Measurements from ENCODE around the gene GSN. TPM values are rescaled to one million over a fixed set of nuclear protein-coding genes. Genes with fewer than 3 reads are reported as not detected.

Gene GSN
- total and polyA plus RNA-seq, 5 experiments from 2014 or later: 2.0 to 7.9 (median 3.3) TPM

DNA sequence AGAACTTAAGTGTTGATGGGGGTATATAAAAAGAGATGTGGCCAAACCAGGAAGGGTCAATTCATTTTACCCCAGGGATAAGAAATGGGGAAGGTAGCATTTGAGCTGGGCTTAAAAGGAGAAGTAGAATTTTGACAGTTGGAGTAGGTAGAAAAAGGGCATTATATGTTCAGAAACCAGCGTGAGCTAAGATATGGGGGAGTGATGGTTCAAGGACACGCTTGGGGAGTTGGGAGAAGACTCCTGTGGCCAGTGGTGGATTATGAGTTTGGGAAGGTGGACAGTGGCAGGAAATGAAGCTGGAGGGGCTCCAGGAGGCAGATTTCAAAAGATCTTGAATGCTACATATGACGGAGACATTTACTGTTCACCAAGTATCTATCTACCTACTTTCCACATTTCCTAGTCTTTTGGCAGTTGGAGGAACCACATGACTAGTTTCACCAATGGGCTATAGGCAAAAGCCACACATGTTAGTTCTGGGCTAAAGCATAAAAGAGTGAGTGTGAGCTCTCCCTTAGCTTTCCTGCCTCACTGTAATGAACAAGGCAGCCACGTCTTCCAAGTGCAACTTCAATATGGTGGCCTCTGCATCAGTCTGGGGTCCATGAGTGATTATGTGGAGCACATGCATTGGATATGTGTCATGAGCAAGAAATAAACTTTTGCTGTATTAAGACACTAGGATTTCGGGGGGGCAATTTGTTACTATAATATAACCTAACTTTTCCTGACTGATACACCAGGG, 15.7 kb upstream of the GSN start:
- no peak overlapping the region for H3K27ac Mint-ChIP-seq
- H3K36me3 Mint-ChIP-seq: peaks cover 0 to 2% (median 2%) of the 10 kb centered on the region in 3 donors
- H3K9me3 Mint-ChIP-seq: peaks cover 0 to 3% (median 0%) of the 10 kb centered on the region in 9 donors
- H3K4me3 Mint-ChIP-seq: no peak overlapping the region
- H3K4me1 Mint-ChIP-seq: peaks cover 0 to 23% (median 3%) of the 10 kb centered on the region in 4 donors
- ATAC-seq (no peak), DNase-seq (no peak)
- POLR2A ChIA-PET: interaction anchor here (0.7 kb wide), 1 partner anchor 157 kb away, joined by 3 read pairs; no protein-coding TSS in a partner anchor
- H3K27me3 Mint-ChIP-seq: peaks cover 0 to 5% (median 0%) of the 10 kb centered on the region in 5 donors

DNA sequence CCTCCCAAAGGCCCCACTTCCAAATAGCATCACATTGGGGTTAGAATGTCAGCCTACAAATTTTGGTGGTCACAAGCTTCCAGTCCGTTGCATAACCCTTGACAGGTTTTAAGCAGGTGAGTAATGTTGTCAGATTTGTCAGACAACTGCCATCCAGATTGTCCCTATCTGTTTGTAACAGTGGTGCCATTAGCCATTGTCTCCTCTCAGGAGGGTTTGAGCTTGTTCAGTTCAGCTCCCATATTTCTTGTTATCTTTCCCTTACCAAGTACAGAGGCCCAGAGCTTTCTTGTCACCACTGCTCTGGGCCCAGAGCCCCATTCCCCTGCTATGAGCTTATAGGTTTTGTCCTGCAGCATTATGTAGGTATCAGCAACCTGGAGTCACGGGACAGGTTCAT, 14.8 kb upstream of the GSN start:
- peaks cover 0 to 2% (median 2%) of the 10 kb centered on the region in 3 donors for H3K36me3 Mint-ChIP-seq
- H3K9me3 Mint-ChIP-seq: peaks cover 0 to 3% (median 0%) of the 10 kb centered on the region in 9 donors
- H3K27ac Mint-ChIP-seq: no peak overlapping the region
- DNase-seq (no peak), ATAC-seq (no peak)
- no peak overlapping the region for H3K4me3 Mint-ChIP-seq
- H3K27me3 Mint-ChIP-seq: peaks cover 0 to 5% (median 0%) of the 10 kb centered on the region in 5 donors
- POLR2A ChIA-PET: interaction anchor here (0.6 kb wide), 1 partner anchor 579 kb away, joined by 3 read pairs; no protein-coding TSS in a partner anchor
- H3K4me1 Mint-ChIP-seq: peaks cover 0 to 23% (median 3%) of the 10 kb centered on the region in 4 donors

DNA sequence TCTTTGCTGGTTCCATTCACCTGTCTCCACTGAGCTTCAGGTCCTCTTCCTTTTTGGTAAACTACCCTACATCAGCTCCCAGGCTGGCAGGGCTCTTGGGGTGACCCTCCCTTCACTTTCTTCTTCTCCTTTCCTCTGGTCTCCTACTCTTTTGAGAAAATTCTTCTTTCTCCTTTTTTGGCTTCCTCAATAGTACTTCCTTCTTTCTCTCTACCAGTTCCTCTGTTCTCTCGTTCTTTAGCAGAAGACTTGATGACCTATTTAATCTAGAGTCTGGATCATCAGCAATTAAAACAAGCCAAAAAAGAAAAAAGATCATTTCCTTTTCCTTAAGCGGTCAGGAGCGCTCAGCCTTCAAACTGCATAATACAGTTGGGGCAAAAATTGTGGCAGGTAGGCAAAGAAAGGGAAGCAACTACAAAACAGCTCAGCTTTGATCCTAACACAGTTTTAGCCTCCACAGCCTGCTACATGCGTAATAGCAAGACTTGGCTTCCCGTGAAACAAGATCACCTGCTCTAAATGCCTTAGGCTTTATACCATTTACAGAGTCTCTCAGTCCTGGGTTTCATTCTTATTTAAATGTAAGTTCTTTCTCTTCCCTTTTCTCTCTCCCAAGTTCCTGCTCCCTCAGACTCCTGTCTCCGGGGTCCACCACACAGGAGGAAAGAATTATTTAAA, 14.0 kb upstream of the GSN start:
- peaks cover 0 to 5% (median 0%) of the 10 kb centered on the region in 5 donors for H3K27me3 Mint-ChIP-seq
- DNase-seq (no peak), ATAC-seq (no peak)
- peaks cover 0 to 2% (median 2%) of the 10 kb centered on the region in 3 donors for H3K36me3 Mint-ChIP-seq
- POLR2A ChIA-PET: interaction anchor here (0.6 kb wide), 1 partner anchor 579 kb away, joined by 3 read pairs; no protein-coding TSS in a partner anchor
- peaks cover 0 to 21% (median 3%) of the 10 kb centered on the region in 4 donors for H3K4me1 Mint-ChIP-seq
- H3K9me3 Mint-ChIP-seq: peaks cover 0 to under 1% (median 0%) of the 10 kb centered on the region in 9 donors
- H3K27ac Mint-ChIP-seq: peak overlapping the region in 1 of 10 donors; percentile 67
- H3K4me3 Mint-ChIP-seq: no peak overlapping the region

- Mint-ChIP-seq H3K27ac (no peak overlapping the region), H3K27me3 (peaks cover 0 to 3% (median 0%) of the 10 kb centered on the region in 5 donors), H3K36me3 (peaks cover 0 to 2% (median 0%) of the 10 kb centered on the region in 3 donors), H3K9me3 (no peaks in the 10 kb centered on the region), H3K4me1 (peaks cover 0 to 2% (median 0%) of the 10 kb centered on the region in 4 donors), H3K4me3 (no peak overlapping the region)
- POLR2A ChIA-PET: no interaction called here
- DNase-seq (no peak), ATAC-seq (no peak)
Measured at GRCh38 chr9:121259498-121259897, 8.5 kb upstream of the GSN start.

DNA sequence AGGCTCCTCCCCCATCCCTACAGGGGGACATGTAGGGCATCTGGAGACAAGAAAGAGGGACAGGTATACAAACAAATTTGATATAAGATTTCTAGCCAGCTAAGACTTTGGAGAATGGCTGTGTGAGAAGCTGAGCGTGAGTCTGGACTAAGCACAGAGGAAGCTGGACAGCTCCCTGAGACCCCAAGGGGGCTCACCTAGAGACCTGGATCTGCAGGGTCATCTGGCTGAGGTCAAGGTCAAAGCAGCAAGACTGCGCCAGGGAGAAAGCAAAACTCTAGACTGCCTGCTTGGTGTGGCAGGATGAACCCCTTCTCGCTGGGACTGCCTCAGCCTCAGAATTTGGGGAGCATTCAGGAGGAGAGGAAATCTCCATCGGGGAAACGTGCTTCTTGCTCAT, 8.0 kb upstream of the GSN start:
- Mint-ChIP-seq H3K4me3 (no peak overlapping the region), H3K27me3 (peaks cover 0 to 3% (median 0%) of the 10 kb centered on the region in 5 donors), H3K4me1 (peaks cover 0 to 2% (median 0%) of the 10 kb centered on the region in 4 donors), H3K36me3 (peaks cover 0 to 2% (median 0%) of the 10 kb centered on the region in 3 donors), H3K9me3 (no peaks in the 10 kb centered on the region), H3K27ac (no peak overlapping the region)
- no peak for ATAC-seq
- DNase-seq: no peak
- POLR2A ChIA-PET: no interaction called here

DNA sequence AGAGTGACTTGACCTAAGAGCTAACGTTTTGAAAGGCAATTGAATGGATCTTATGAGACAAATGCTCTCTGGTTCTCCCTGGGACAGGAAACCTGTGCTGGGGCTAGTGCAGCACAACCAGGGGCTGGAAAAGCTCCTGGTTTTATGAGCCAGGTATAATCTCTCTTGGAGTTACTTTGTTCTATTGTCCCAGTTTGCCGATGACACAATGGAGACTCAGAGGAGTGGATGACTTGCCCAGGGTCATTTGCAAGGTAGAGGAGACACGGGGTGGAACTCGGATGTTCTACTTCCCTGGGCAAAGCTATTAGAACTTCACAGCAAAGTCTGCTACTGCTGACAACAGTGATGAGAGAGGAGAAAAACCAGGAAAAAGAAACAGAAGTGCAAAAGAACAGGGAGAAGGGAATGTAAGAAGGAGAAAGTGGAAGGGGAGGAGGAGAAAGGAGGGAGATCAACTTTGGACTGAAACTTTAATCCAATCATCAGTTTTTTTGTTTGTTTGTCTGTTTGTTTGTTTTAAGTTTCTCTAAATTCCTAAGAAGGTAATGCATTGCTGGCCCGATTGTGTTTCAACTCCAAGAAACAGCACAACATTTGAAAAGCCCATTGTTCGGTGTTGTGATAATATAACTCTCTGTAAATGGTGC, 7.4 kb upstream of the GSN start:
- peaks cover 0 to 2% (median 0%) of the 10 kb centered on the region in 3 donors for H3K36me3 Mint-ChIP-seq
- no peak for ATAC-seq
- no peak overlapping the region for H3K4me3 Mint-ChIP-seq
- no peak overlapping the region for H3K27ac Mint-ChIP-seq
- peaks cover 0 to 3% (median 0%) of the 10 kb centered on the region in 5 donors for H3K27me3 Mint-ChIP-seq
- POLR2A ChIA-PET: no interaction called here
- peaks cover 0 to 2% (median 0%) of the 10 kb centered on the region in 4 donors for H3K4me1 Mint-ChIP-seq
- no peak for DNase-seq
- H3K9me3 Mint-ChIP-seq: no peaks in the 10 kb centered on the region

DNA sequence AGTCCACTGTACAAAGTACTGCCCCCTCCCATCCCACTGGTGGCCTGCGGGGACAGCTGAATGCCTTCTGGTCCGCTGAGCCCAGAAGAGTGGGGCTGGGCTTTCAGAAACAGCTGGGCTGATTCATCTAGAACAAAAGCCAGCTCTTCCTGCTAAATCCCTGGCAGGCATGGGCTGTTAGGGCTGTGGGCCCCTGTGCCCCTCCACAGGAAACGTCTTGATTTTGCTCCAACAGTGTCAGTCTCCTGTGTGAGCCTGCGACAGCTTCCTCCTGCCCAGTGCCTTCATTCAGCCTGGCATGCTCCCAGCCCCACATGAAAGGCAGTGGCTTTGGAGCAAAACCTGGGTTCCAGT, 6.9 kb upstream of the GSN start:
- no peak for DNase-seq
- Mint-ChIP-seq H3K9me3 (no peaks in the 10 kb centered on the region), H3K27me3 (peaks cover 0 to 3% (median 0%) of the 10 kb centered on the region in 5 donors), H3K36me3 (peaks cover 0 to 2% (median 0%) of the 10 kb centered on the region in 3 donors), H3K27ac (no peak overlapping the region), H3K4me3 (no peak overlapping the region), H3K4me1 (peaks cover 0 to 2% (median 0%) of the 10 kb centered on the region in 4 donors)
- POLR2A ChIA-PET: no interaction called here
- no peak for ATAC-seq

- H3K27me3 Mint-ChIP-seq: peaks cover 0 to 3% (median 0%) of the 10 kb centered on the region in 5 donors
- POLR2A ChIA-PET: no interaction called here
- no peaks in the 10 kb centered on the region for H3K36me3 Mint-ChIP-seq
- H3K9me3 Mint-ChIP-seq: no peaks in the 10 kb centered on the region
- no peak overlapping the region for H3K4me3 Mint-ChIP-seq
- peaks cover 0 to 2% (median 0%) of the 10 kb centered on the region in 4 donors for H3K4me1 Mint-ChIP-seq
- DNase-seq (no peak), ATAC-seq (no peak)
- no peak overlapping the region for H3K27ac Mint-ChIP-seq
Measured at GRCh38 chr9:121261755-121262154, 6.2 kb upstream of the GSN start.

DNA sequence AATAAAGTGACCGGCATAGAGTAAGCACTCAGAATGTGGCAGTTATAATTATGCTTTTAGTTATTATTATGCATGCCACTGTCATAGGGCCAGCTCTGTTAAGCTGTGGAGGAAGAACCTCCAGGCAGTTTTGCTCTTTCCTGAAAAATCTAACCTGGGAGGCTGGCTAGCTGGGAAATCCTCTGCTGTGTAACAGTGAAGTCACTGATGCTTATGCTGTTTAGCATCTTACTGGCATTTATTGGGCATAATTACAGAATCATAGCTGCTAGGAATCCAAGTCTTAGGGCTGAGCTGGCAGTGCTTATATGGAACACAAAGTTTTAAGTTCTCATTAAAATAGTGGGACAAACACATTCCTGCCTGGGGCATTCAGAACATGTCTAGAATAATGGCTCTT, 5.5 kb upstream of the GSN start:
- H3K4me3 Mint-ChIP-seq: no peak overlapping the region
- ATAC-seq (no peak), DNase-seq (no peak)
- no peaks in the 10 kb centered on the region for H3K9me3 Mint-ChIP-seq
- peaks cover 2 to 4% (median 3%) of the 10 kb centered on the region in 4 donors for H3K4me1 Mint-ChIP-seq
- no peak overlapping the region for H3K27ac Mint-ChIP-seq
- H3K36me3 Mint-ChIP-seq: peaks cover 0 to 2% (median 0%) of the 10 kb centered on the region in 3 donors
- POLR2A ChIA-PET: no interaction called here
- H3K27me3 Mint-ChIP-seq: peaks cover 0 to 3% (median 0%) of the 10 kb centered on the region in 5 donors

GRCh38 chr9:121262953-121263352, 5.0 kb upstream of the GSN start:
- H3K36me3 Mint-ChIP-seq: peaks cover 0 to 2% (median 0%) of the 10 kb centered on the region in 3 donors
- peaks cover 0 to 6% (median 0%) of the 10 kb centered on the region in 5 donors for H3K27me3 Mint-ChIP-seq
- H3K4me1 Mint-ChIP-seq: peaks cover 5 to 8% (median 7%) of the 10 kb centered on the region in 4 donors
- H3K4me3 Mint-ChIP-seq: no peak overlapping the region
- ATAC-seq (no peak), DNase-seq (no peak)
- POLR2A ChIA-PET: no interaction called here
- H3K9me3 Mint-ChIP-seq: no peaks in the 10 kb centered on the region
- no peak overlapping the region for H3K27ac Mint-ChIP-seq

DNA sequence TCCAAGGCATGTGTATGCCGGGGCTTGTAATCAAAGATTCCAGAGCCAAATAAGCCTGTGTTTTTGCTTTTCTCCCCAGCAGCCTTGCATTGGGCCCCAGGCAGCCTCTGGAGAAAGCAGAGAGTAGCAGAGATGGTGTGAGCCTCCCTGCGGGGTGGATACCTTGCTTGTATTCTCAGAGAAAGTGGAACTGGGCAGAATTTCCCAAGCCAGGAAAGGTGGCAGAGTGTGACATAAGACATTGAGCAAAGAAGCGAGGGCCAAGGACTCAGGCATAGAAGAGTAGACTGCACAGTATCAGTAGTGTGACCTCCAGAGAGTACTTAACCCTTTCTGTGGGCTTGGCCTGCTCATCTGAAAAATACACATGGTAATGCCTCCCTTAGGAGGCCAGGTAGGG, 1.6 kb upstream of the GSN start:
- ATAC-seq: no peak
- Mint-ChIP-seq H3K27ac (peak overlapping the region in 2 of 10 donors; percentile 60 to 79), H3K4me1 (peaks cover 6 to 34% (median 18%) of the 10 kb centered on the region in 4 donors), H3K36me3 (peaks cover 0 to 2% (median 0%) of the 10 kb centered on the region in 3 donors), H3K9me3 (no peaks in the 10 kb centered on the region), H3K27me3 (peaks cover 0 to 16% (median 7%) of the 10 kb centered on the region in 5 donors), H3K4me3 (peak overlapping the region in 7 of 10 donors; percentile 0 to 52 (median 37))
- POLR2A ChIA-PET: no interaction called here
- DNase-seq: no peak

- DNase-seq (no peak), ATAC-seq (no peak)
- H3K27ac Mint-ChIP-seq: peak overlapping the region in 1 of 10 donors; percentile 62
- H3K27me3 Mint-ChIP-seq: peaks cover 0 to 16% (median 7%) of the 10 kb centered on the region in 5 donors
- H3K36me3 Mint-ChIP-seq: peaks cover 0 to 2% (median 0%) of the 10 kb centered on the region in 3 donors
- H3K4me1 Mint-ChIP-seq: peaks cover 6 to 42% (median 18%) of the 10 kb centered on the region in 4 donors
- no peaks in the 10 kb centered on the region for H3K9me3 Mint-ChIP-seq
- peak overlapping the region in 9 of 10 donors; percentile 69 to 83 (median 73) for H3K4me3 Mint-ChIP-seq
- POLR2A ChIA-PET: no interaction called here
Measured at GRCh38 chr9:121266906-121267650, 884 bp upstream of the GSN start.
